IPS-18a (cell line): ENCODE measurements around the gene ZSWIM9.
A peak's percentile ranks its signal among the peaks of the same experiment; 100 is the strongest.

Source experiments
- H3K27ac ChIP-seq: one replicate; pipeline ENCODE4 v1.5.1; 2013; ENCODE audit warnings: low read length
- H3K27me3 ChIP-seq: one replicate; pipeline ENCODE4 v1.6.1; 2013; ENCODE audit warnings: mild to moderate bottlenecking, low read length; ENCODE audit not compliant: control insufficient read depth, insufficient read depth
- H3K36me3 ChIP-seq: one replicate; pipeline ENCODE4 v1.6.1; 2013; ENCODE audit warnings: low read depth, low read length; ENCODE audit not compliant: control insufficient read depth
- H3K4me1 ChIP-seq: one replicate; pipeline ENCODE4 v1.6.1; 2013; ENCODE audit warnings: low read depth, low read length; ENCODE audit not compliant: control insufficient read depth
- H3K4me3 ChIP-seq: one replicate; pipeline ENCODE4 v1.5.1; 2013; ENCODE audit warnings: low read length
- H3K9ac ChIP-seq: one replicate; pipeline ENCODE4 v1.6.1; 2013; ENCODE audit warnings: mild to moderate bottlenecking, low read length, moderate library complexity
- H3K9me3 ChIP-seq: one replicate; pipeline ENCODE4 v1.6.1; 2013; ENCODE audit warnings: low read depth, low read length; ENCODE audit not compliant: control insufficient read depth

The ZSWIM9 gene

GRCh38 chr19:48147597-48148175, 22.8 kb upstream of the ZSWIM9 start:
- Histone ChIP-seq H3K27ac (no peak overlapping the region), H3K27me3 (no peaks in the 10 kb centered on the region), H3K4me1 (no peaks in the 10 kb centered on the region), H3K36me3 (peaks cover 51% of the 10 kb centered on the region), H3K4me3 (no peak overlapping the region), H3K9ac (no peak overlapping the region), H3K9me3 (no peaks in the 10 kb centered on the region)

- no peaks in the 10 kb centered on the region for H3K9me3 ChIP-seq
- H3K9ac ChIP-seq = no peak overlapping the region
- H3K4me3 ChIP-seq = no peak overlapping the region
- no peak overlapping the region for H3K27ac ChIP-seq
- peaks cover 44% of the 10 kb centered on the region for H3K36me3 ChIP-seq
- H3K27me3 ChIP-seq = no peaks in the 10 kb centered on the region
- H3K4me1 ChIP-seq = no peaks in the 10 kb centered on the region
Measured at GRCh38 chr19:48148576-48148975, 21.9 kb upstream of the ZSWIM9 start.

GRCh38 chr19:48149430-48149829, 21.1 kb upstream of the ZSWIM9 start:
- no peaks in the 10 kb centered on the region for H3K27me3 ChIP-seq
- no peak overlapping the region for H3K27ac ChIP-seq
- peaks cover 42% of the 10 kb centered on the region for H3K36me3 ChIP-seq
- H3K4me3 ChIP-seq = no peak overlapping the region
- H3K4me1 ChIP-seq = no peaks in the 10 kb centered on the region
- no peak overlapping the region for H3K9ac ChIP-seq
- H3K9me3 ChIP-seq = no peaks in the 10 kb centered on the region

GRCh38 chr19:48152551-48152950, 17.9 kb upstream of the ZSWIM9 start:
- H3K36me3 ChIP-seq = peaks cover 28% of the 10 kb centered on the region
- H3K9me3 ChIP-seq = no peaks in the 10 kb centered on the region
- H3K4me1 ChIP-seq = no peaks in the 10 kb centered on the region
- H3K4me3 ChIP-seq = no peak overlapping the region
- H3K27ac ChIP-seq = no peak overlapping the region
- no peaks in the 10 kb centered on the region for H3K27me3 ChIP-seq
- H3K9ac ChIP-seq = no peak overlapping the region

GRCh38 chr19:48154003-48154402, 16.5 kb upstream of the ZSWIM9 start:
- H3K27me3 ChIP-seq = no peaks in the 10 kb centered on the region
- no peak overlapping the region for H3K9ac ChIP-seq
- no peaks in the 10 kb centered on the region for H3K4me1 ChIP-seq
- no peaks in the 10 kb centered on the region for H3K9me3 ChIP-seq
- H3K4me3 ChIP-seq = no peak overlapping the region
- peaks cover 23% of the 10 kb centered on the region for H3K36me3 ChIP-seq
- no peak overlapping the region for H3K27ac ChIP-seq

- H3K9ac ChIP-seq = no peak overlapping the region
- no peak overlapping the region for H3K27ac ChIP-seq
- peaks cover 29% of the 10 kb centered on the region for H3K36me3 ChIP-seq
- no peaks in the 10 kb centered on the region for H3K27me3 ChIP-seq
- H3K9me3 ChIP-seq = no peaks in the 10 kb centered on the region
- H3K4me3 ChIP-seq = no peak overlapping the region
- H3K4me1 ChIP-seq = no peaks in the 10 kb centered on the region
Measured at GRCh38 chr19:48158210-48158790, 12.2 kb upstream of the ZSWIM9 start.

GRCh38 chr19:48168689-48169088, 1.8 kb upstream of the ZSWIM9 start:
- H3K9ac ChIP-seq = no peak overlapping the region
- no peak overlapping the region for H3K4me3 ChIP-seq
- H3K36me3 ChIP-seq = peaks cover 20% of the 10 kb centered on the region
- H3K27me3 ChIP-seq = no peaks in the 10 kb centered on the region
- H3K9me3 ChIP-seq = no peaks in the 10 kb centered on the region
- H3K27ac ChIP-seq = no peak overlapping the region
- peaks cover 3% of the 10 kb centered on the region for H3K4me1 ChIP-seq

- H3K27ac ChIP-seq = no peak overlapping the region
- H3K27me3 ChIP-seq = no peaks in the 10 kb centered on the region
- H3K4me1 ChIP-seq = peaks cover 3% of the 10 kb centered on the region
- peaks cover 19% of the 10 kb centered on the region for H3K36me3 ChIP-seq
- no peaks in the 10 kb centered on the region for H3K9me3 ChIP-seq
- H3K4me3 ChIP-seq = peak overlapping the region; percentile 84
- H3K9ac ChIP-seq = peak overlapping the region; percentile 90
Measured at GRCh38 chr19:48169578-48169938, 922 bp upstream of the ZSWIM9 start.

- H3K27me3 ChIP-seq = no peaks in the 10 kb centered on the region
- H3K4me3 ChIP-seq = peak overlapping the region; percentile 84
- H3K27ac ChIP-seq = peak overlapping the region; percentile 28
- H3K4me1 ChIP-seq = peaks cover 3% of the 10 kb centered on the region
- H3K9me3 ChIP-seq = no peaks in the 10 kb centered on the region
- H3K9ac ChIP-seq = peak overlapping the region; percentile 90
- peaks cover 12% of the 10 kb centered on the region for H3K36me3 ChIP-seq
Measured at GRCh38 chr19:48170817-48171347, 402 bp downstream of the ZSWIM9 start.

- peaks cover 12% of the 10 kb centered on the region for H3K36me3 ChIP-seq
- no peaks in the 10 kb centered on the region for H3K9me3 ChIP-seq
- H3K9ac ChIP-seq = no peak overlapping the region
- no peaks in the 10 kb centered on the region for H3K27me3 ChIP-seq
- no peak overlapping the region for H3K27ac ChIP-seq
- peak overlapping the region; percentile 84 for H3K4me3 ChIP-seq
- peaks cover 3% of the 10 kb centered on the region for H3K4me1 ChIP-seq
Measured at GRCh38 chr19:48171710-48172109, 1.2 kb downstream of the ZSWIM9 start.

- no peak overlapping the region for H3K4me3 ChIP-seq
- H3K27me3 ChIP-seq = no peaks in the 10 kb centered on the region
- no peak overlapping the region for H3K27ac ChIP-seq
- H3K9me3 ChIP-seq = no peaks in the 10 kb centered on the region
- no peak overlapping the region for H3K9ac ChIP-seq
- H3K4me1 ChIP-seq = no peaks in the 10 kb centered on the region
- H3K36me3 ChIP-seq = peaks cover 12% of the 10 kb centered on the region
Measured at GRCh38 chr19:48174445-48175030, 4.1 kb downstream of the ZSWIM9 start.

GRCh38 chr19:48175578-48175977, 5.1 kb downstream of the ZSWIM9 start:
- H3K36me3 ChIP-seq = peaks cover 12% of the 10 kb centered on the region
- H3K9ac ChIP-seq = no peak overlapping the region
- H3K27me3 ChIP-seq = no peaks in the 10 kb centered on the region
- H3K4me3 ChIP-seq = no peak overlapping the region
- H3K9me3 ChIP-seq = no peaks in the 10 kb centered on the region
- no peak overlapping the region for H3K27ac ChIP-seq
- no peaks in the 10 kb centered on the region for H3K4me1 ChIP-seq
